Aorta (tissue), 5 donors: ENCODE results near the gene EML5. TPM values are rescaled to one million over a fixed set of nuclear protein-coding genes. Genes with fewer than 3 reads are reported as not detected.

Experiments
- ATAC-seq: fragments of 200-7000 bp; cut with Tn5 transposase; one replicate; pipeline ENCODE4 v1.9.1; 2022; ENCODE audit warnings: moderate library complexity; ENCODE audit not compliant: low FRiP score
- DNase-seq, 2 donors: peaks; one replicate each; pipeline ENCODE4 v3.0.0-alpha.2; 2020
- H3K27ac ChIP-seq, 2 donors: one replicate each; pipeline ENCODE4 v1.5.1; 2013; ENCODE audit warnings: low read length in 2 of 2, mild to moderate bottlenecking in 2 of 2, moderate library complexity in 2 of 2, control low read depth in 1 of 2, inconsistent platforms in 1 of 2, low read depth in 1 of 2
- H3K27me3 ChIP-seq, 2 donors: one replicate each; pipeline ENCODE4 v1.6.1; 2013; ENCODE audit warnings: control low read depth in 1 of 2, low read length in 1 of 2, mild to moderate bottlenecking in 1 of 2, moderate library complexity in 1 of 2; ENCODE audit not compliant: insufficient read depth in 2 of 2, control insufficient read depth in 1 of 2
- H3K36me3 ChIP-seq, 2 donors: one replicate each; pipeline ENCODE4 v1.6.1; 2013; ENCODE audit warnings: control low read depth in 1 of 2, low read length in 1 of 2, mild to moderate bottlenecking in 1 of 2; ENCODE audit not compliant: insufficient read depth in 2 of 2, control insufficient read depth in 1 of 2
- H3K4me1 ChIP-seq, 2 donors: one replicate each; pipeline ENCODE4 v1.6.1; 2013; ENCODE audit warnings: low read length in 2 of 2, control low read depth in 1 of 2, mild to moderate bottlenecking in 1 of 2, moderate library complexity in 1 of 2; ENCODE audit not compliant: insufficient read depth in 2 of 2, control insufficient read depth in 1 of 2
- H3K4me3 ChIP-seq, 2 donors: one replicate each; pipeline ENCODE4 v1.5.1; 2013; ENCODE audit warnings: low read length in 2 of 2, control low read depth in 1 of 2, mild to moderate bottlenecking in 1 of 2
- H3K9me3 ChIP-seq: one replicate; pipeline ENCODE4 v1.6.1; 2013; ENCODE audit warnings: mild to moderate bottlenecking, low read length; ENCODE audit not compliant: control insufficient read depth
- WGBS, 2 donors: extraction: QIAGEN DNeasy Blood & Tissue Kit; methylation state at CpG; one replicate each; pipeline ENCODE4 v1.1.7; 2013; 5-methylcytosine and 5-hydroxymethylcytosine counted together
- intact Hi-C, 2 donors: fragments of 100-400 bp; cut with DNase I; formaldehyde crosslinking; loops; one replicate each; pipeline versions ENCODE4 v1.14.2 to v1.15.0; 2022
- polyA plus RNA-seq, 2 donors: library from polyadenylated mRNA; stranded (reverse); fragments of 200-250 nt; gene quantifications; one replicate each; pipeline ENCODE4 v1.2.3, GENCODE V29; 2013
- total RNA-seq, 2 donors: library from RNA; stranded (reverse); fragmentation: NEBNext Ultra II Directional; extraction: Animal tissue kit (Norgen Biotek cat#: 25700); gene quantifications; one replicate each; pipeline ENCODE4 v1.2.1, GENCODE V29; 2021
- donor health status: healthy with polysubstance abuse.
- donor health status: Bipolar disorder and iron deficiency.
- donor health status: DM: no; HTN: no; CAD: no.
- donor health status: DM: no; HTN: no; CAD: no.
- donor health status: DM: yes; HTN: yes; CAD: no.

Gene EML5
- total and polyA plus RNA-seq, 4 donors = 0.18 to 1.6 (median 0.51) TPM

DNA sequence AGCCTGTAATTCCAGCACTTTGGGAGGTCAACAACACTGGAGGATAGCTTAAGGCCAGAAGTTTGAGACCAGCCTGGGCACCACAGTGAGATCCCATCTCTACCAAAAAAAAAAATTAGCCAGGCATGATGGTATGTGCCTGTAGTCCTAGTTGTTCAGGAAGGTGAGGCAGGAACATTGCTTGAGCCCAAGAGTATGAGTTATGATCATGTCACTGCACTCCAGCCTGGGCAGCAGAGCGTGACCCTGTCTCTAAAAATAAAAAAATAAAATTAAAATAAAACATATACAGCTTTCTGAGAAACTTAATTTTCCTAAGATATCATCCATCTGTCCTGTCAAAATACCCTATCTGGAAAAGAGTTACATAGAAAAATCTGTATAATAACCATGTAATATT lies 38.9 kb downstream of the EML5 start:
- no peaks in the 10 kb centered on the region for H3K27me3 ChIP-seq
- H3K4me1 ChIP-seq = peaks cover 0 to 1% of the 10 kb centered on the region in 2 donors
- H3K27ac ChIP-seq = no peak overlapping the region
- no peak for ATAC-seq
- no peaks in the 10 kb centered on the region for H3K9me3 ChIP-seq
- intact Hi-C loops = no loop called here
- no peak overlapping the region for H3K4me3 ChIP-seq
- DNase-seq = no peak
- WGBS, 2 donors = 74% methylated on average over 1 of the region's 1 CpG
- no peaks in the 10 kb centered on the region for H3K36me3 ChIP-seq

DNA sequence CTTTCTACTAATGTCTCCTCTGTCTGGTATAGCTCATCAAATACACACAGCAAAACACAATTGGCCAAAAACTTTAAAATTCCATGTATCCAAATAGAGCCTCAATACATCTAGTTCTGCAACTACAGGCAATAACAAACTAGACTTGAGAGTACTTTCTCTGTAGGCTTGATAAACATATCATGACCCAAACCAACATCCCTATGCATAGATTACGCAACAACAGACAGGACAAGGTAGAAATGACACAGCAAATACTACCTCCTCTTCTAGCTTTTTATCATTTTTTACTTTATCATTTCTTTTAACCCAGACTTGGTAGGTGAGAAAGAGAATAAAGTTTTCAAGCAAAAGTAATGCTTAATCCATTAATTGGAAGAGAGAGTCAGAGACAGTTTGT lies 41.8 kb downstream of the EML5 start:
- DNase-seq (no peak), ATAC-seq (no peak)
- no peaks in the 10 kb centered on the region for H3K36me3 ChIP-seq
- intact Hi-C loops = no loop called here
- H3K4me3 ChIP-seq = no peak overlapping the region
- no peak overlapping the region for H3K27ac ChIP-seq
- H3K4me1 ChIP-seq = peaks cover 0 to 1% of the 10 kb centered on the region in 2 donors
- WGBS, 2 donors = 95 to 100% methylated on average over 1 of the region's 1 CpG
- no peaks in the 10 kb centered on the region for H3K27me3 ChIP-seq
- H3K9me3 ChIP-seq = no peaks in the 10 kb centered on the region

DNA sequence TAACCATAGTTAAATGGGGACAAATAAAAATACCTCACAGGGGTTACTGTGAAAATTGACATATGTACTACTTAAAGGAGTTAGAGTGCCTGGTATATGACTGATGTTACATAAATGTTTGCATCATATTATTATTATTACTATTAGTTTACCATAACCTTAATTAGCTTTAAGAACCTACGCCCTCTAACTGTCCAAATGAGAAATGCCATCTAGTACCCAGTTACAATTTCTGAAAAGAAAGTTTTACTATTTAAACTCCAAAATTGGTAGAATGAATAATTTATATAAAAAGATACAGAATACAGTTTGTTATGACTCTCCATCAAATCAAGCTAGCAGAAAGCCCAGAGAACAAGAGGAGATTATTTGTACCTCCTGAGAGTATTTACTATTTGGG lies 42.3 kb downstream of the EML5 start:
- Histone ChIP-seq H3K4me1 (peaks cover 0 to 1% of the 10 kb centered on the region in 2 donors), H3K9me3 (no peaks in the 10 kb centered on the region), H3K4me3 (no peak overlapping the region), H3K27me3 (no peaks in the 10 kb centered on the region), H3K27ac (no peak overlapping the region), H3K36me3 (no peaks in the 10 kb centered on the region)
- WGBS, 2 donors = 66 to 78% methylated on average over 1 of the region's 1 CpG
- no peak for ATAC-seq
- intact Hi-C loops = no loop called here
- no peak for DNase-seq

DNA sequence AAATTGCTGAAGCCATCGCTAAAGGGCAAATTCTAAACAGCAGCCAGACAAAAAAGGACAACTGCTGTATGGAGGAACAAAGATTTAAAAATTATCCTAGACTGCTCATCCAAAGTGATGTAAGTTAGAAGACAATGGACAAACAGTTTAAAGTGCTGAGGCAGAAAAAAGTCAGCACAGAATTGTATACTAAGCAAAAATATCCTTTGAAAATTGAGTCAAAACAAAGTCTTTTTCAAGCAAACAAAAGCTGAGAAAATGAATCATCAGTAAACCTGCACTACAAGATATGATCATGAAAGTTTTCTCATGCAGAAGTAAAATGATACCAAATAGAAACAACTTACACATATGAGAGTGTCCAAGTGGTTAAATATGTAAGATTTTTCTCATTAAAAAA lies 43.6 kb downstream of the EML5 start:
- DNase-seq (no peak), ATAC-seq (no peak)
- Histone ChIP-seq H3K27me3 (no peaks in the 10 kb centered on the region), H3K36me3 (no peaks in the 10 kb centered on the region), H3K4me3 (no peak overlapping the region), H3K4me1 (peaks cover 0 to 1% of the 10 kb centered on the region in 2 donors), H3K9me3 (no peaks in the 10 kb centered on the region), H3K27ac (no peak overlapping the region)
- intact Hi-C loops = no loop called here
- WGBS, 2 donors = 15 to 29% methylated on average over 1 of the region's 1 CpG

DNA sequence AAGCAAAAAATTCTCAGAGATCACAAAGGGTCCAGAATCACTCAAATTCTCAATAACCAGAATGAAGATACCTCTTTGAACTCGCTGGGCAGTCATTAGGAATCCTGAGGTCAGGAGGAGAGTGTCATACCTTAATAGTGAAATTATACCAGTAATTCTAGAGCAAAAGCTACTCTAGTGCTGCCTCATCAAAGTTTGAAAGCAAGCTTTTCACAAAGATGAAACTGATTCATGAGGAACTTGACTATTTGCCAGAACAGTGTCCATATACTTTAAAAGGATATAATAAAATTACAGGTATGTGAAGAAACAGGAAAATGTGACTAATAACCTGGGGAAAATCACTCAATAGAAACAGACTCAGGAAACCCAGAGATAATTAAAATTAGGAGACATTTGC lies 44.5 kb downstream of the EML5 start:
- WGBS, 2 donors = 74 to 81% methylated on average over 1 of the region's 1 CpG
- Histone ChIP-seq H3K9me3 (no peaks in the 10 kb centered on the region), H3K27ac (no peak overlapping the region), H3K36me3 (no peaks in the 10 kb centered on the region), H3K4me3 (no peak overlapping the region), H3K4me1 (no peaks in the 10 kb centered on the region), H3K27me3 (no peaks in the 10 kb centered on the region)
- DNase-seq (no peak), ATAC-seq (no peak)
- intact Hi-C loops = no loop called here

DNA sequence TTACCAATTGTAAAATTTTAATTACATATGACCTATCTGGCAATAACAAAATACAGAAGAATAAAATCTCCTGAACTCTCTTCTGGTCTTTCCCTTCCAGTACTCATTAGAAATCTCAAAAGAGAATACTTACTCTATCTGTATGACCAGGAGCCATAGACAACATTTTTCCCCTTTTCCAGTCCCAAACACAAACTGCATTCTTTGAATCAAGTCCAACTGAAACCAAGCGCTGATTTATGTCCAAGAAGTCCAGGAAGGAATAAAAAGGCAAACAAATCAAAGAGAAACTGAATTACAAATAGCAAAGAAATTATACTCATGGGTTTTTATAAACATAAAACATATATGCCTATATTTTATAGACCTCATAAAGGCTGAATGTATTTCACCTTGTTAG lies 46.7 kb downstream of the EML5 start:
- intact Hi-C loops = no loop called here
- no peak overlapping the region for H3K27ac ChIP-seq
- DNase-seq (no peak), ATAC-seq (no peak)
- no peaks in the 10 kb centered on the region for H3K36me3 ChIP-seq
- no peak overlapping the region for H3K4me3 ChIP-seq
- no peaks in the 10 kb centered on the region for H3K9me3 ChIP-seq
- 6 to 10% methylated on average over 1 of the region's 1 CpG for WGBS, 2 donors
- H3K4me1 ChIP-seq = no peaks in the 10 kb centered on the region
- no peaks in the 10 kb centered on the region for H3K27me3 ChIP-seq

DNA sequence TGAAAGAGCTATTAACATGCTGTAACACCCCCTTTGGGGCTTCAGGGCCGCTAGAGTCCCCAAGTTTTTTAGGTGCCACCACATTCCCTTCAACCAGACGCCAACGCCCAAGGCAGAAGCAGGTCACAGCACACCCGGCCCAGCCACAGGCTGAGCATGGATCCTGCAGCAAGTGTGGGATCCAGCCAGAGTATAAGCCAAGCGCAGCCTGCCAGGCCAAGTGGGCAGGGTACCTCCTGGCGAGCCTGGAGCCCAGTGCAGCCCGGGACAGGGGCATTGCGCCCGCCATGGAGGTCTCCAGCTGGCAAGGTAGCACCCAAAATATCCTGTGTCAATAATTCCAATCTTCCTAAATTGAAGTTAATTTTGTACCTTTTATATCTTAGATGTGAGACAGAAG lies 55.5 kb downstream of the EML5 start:
- Histone ChIP-seq H3K4me1 (no peaks in the 10 kb centered on the region), H3K27me3 (no peaks in the 10 kb centered on the region), H3K9me3 (no peaks in the 10 kb centered on the region), H3K27ac (no peak overlapping the region), H3K4me3 (no peak overlapping the region), H3K36me3 (no peaks in the 10 kb centered on the region)
- intact Hi-C loops = no loop called here
- 90 to 94% methylated on average over 9 of the region's 9 CpGs for whole genome bisulfite sequencing, 2 donors
- DNase-seq (no peak), ATAC-seq (no peak)

DNA sequence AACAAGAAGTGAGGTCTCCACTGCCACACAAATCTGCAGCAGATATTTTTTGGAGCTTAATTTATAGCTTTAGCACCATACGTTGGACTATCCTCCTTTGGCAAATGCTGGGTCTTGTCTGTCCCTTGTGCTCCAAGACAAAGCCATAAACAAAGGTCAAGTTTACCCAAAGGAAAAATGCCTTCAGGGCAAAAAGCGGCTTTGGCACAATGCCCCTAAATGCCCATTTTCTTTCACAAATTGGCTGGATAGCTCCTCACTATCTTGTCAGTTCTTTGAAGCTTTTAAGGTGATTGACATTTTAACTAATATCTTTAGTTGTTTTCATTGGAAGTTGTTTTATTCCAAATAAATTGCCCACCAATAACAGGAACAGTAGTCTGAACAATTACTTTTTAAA lies 59.6 kb downstream of the EML5 start:
- WGBS, 2 donors = 79 to 81% methylated on average over 2 of the region's 2 CpGs
- ATAC-seq (no peak), DNase-seq (no peak)
- Histone ChIP-seq H3K9me3 (no peaks in the 10 kb centered on the region), H3K27ac (no peak overlapping the region), H3K4me1 (no peaks in the 10 kb centered on the region), H3K36me3 (no peaks in the 10 kb centered on the region), H3K4me3 (no peak overlapping the region), H3K27me3 (no peaks in the 10 kb centered on the region)
- intact Hi-C loops = no loop called here

DNA sequence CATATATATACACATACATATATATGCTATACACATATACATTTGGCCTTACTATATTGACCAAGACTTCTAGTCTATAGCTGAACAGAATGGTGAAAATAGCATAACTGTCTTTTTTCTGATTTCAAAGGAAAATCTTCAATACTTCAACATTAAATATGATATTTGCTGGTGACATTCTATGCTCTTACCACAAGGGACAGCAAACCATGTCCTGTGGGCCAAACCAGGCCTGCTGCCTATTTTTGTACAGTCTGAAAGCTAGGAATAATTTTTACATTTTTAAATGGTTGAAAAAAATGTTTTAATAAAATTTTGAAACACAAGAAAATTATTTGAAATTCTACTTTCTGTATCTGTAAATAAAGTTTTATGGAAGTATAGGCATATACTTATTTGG lies 63.6 kb downstream of the EML5 start:
- Histone ChIP-seq H3K4me1 (no peaks in the 10 kb centered on the region), H3K36me3 (no peaks in the 10 kb centered on the region), H3K9me3 (no peaks in the 10 kb centered on the region), H3K27me3 (no peaks in the 10 kb centered on the region), H3K27ac (no peak overlapping the region), H3K4me3 (no peak overlapping the region)
- DNase-seq (no peak), ATAC-seq (no peak)
- intact Hi-C loops = no loop called here
